Adipocyte (in vitro differentiated cells): ENCODE data around the gene LRP3.

Source experiments
- DNase-seq: peaks from one replicate; pipeline ENCODE4 v3.0.0-alpha.2; 2015; ENCODE audit warnings: low read depth
- H3K27me3 ChIP-seq: replicated peaks from 2 replicates; pipeline ENCODE4 v1.7.0; 2013; ENCODE audit warnings: mild to moderate bottlenecking, low read length, moderate library complexity; ENCODE audit not compliant: control insufficient read depth, insufficient read depth
- H3K36me3 ChIP-seq: 2 replicates; pipeline ENCODE4 v1.7.0; 2013; ENCODE audit warnings: low read length, mild to moderate bottlenecking, moderate library complexity; ENCODE audit not compliant: control insufficient read depth, insufficient read depth, severe bottlenecking
- H3K4me1 ChIP-seq: 2 replicates; pipeline ENCODE4 v1.7.0; 2013; ENCODE audit warnings: mild to moderate bottlenecking, low read length, moderate library complexity; ENCODE audit not compliant: control insufficient read depth, insufficient read depth
- H3K4me3 ChIP-seq: 2 replicates; pipeline ENCODE4 v1.7.0; 2013; ENCODE audit warnings: mild to moderate bottlenecking, low read length, moderate library complexity
- H3K9ac ChIP-seq: 2 replicates; pipeline ENCODE4 v1.7.0; 2013; ENCODE audit warnings: mild to moderate bottlenecking, low read length, moderate library complexity
- H3K9me3 ChIP-seq: 2 replicates; pipeline ENCODE4 v1.7.0; 2013; ENCODE audit warnings: mild to moderate bottlenecking, low read length, moderate library complexity; ENCODE audit not compliant: control insufficient read depth

The LRP3 gene

DNA sequence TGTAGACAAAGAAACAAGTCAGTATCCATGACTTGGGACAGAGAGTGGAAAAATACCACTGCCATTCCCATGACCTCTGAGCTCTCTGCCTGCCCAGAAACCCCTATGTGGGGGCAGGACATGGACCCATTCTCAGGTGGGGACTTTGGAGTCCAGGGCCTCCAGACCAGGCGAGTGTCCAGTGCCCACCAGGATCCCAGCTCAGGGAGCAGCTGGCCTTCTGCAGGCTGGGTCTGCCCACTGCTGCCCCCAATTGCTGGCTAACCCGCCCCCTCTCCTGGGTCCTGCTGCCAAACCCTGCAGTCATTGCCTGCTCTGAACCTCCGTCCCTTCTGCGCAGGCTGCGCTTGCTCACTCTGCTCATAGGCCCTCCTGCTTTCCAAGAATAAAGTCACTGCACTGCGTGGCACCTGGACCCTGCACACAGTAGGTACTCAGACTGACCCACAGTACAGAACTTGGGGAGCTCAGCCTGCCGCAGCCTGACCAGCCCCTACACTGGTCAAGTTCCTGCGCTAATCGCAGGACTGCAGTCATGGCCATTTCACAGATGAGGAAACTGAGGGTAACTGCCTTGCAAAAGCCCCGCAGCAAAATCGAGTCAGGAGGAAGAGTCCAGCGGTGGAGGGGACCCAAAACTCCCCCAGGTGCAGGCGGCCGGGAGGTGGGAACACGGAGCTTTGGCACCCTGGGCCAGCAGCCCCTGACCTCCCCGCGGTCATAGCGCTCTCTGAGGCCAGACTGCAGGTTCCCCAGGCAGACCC lies 30.7 kb downstream of the LRP3 start:
- Histone ChIP-seq H3K9ac (peak overlapping the region; percentile 20), H3K4me1 (no peaks in the 10 kb centered on the region), H3K4me3 (peak overlapping the region; percentile 23), H3K27me3 (peaks cover 42% of the 10 kb centered on the region), H3K36me3 (no peaks in the 10 kb centered on the region), H3K9me3 (peaks cover 25% of the 10 kb centered on the region)
- DNase-seq: no peak

DNA sequence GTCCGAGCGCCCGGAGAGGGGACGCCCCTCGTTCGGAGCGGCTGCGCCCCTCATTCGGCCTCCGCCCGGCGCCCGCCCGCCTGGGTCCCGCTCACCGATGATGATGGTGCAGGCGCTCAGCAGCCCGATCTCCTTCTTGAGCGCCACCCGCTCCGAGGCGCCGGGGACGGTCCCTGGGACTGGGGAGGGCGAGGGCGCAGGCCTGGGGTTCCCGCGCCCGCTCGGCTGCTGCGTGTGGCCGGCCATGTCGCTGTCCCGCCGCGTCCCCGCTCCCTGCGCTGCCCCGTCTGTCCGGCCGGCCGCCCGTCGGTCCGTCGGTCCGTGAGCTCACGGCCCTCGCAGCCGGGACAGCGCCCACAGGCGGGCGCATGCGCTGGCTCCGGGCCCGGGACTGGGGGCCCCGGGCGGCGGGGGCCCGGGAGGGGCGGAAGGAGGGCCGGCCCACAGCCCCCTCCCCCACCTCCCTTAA lies 31.4 kb downstream of the LRP3 start, which contains the start of gene SLC7A10:
Gene SLC7A10, minus strand, starts transcription at position 393 of the 469 bp plus-strand sequence. Its CDS starts 147 bp downstream, at position 246.
- peaks cover 25% of the 10 kb centered on the region for H3K9me3 ChIP-seq
- H3K27me3 ChIP-seq: peaks cover 44% of the 10 kb centered on the region
- H3K4me1 ChIP-seq: no peaks in the 10 kb centered on the region
- H3K4me3 ChIP-seq: peak within 1 kb of the TSS; percentile 23
- peak; percentile 28 for DNase-seq
- peak within 1 kb of the TSS; percentile 20 for H3K9ac ChIP-seq
- no peaks in the 10 kb centered on the region for H3K36me3 ChIP-seq

DNA sequence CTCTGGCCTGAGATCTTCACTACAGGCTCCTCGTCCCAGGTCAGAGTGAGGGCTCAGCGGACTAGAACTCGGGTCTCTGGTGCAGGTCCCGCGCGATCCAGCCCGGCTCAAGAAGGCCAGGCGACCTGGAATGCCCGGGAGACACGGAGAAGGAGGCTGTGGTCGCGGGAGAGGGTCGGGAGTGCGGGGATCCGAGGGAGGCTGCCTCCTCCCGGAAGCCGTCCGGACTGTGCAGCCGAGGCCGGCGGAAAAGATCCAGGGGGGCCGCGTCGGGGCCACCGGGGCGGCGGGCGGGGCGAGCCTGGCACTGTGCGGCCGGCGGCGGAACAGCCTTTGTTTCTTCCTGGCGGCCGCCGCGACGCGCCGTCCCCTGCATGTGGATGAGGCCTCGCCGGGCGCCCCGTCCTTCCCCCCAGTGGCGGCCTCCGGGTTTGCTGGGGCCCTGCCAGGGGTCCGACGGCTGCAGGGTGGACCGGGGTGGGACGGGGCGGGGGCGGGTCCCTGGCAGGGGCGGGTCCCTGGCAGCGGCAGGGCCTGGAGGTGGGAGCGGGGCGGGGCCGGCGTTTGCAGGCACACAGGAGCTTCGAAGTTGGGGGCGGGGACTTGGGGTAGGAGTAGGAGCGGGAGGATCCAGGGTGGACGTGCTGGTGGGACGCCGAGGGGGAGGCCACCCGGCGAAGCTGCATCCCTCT lies 32.6 kb downstream of the LRP3 start:
- no peaks in the 10 kb centered on the region for H3K36me3 ChIP-seq
- DNase-seq: no peak
- no peak overlapping the region for H3K4me3 ChIP-seq
- peaks cover 32% of the 10 kb centered on the region for H3K27me3 ChIP-seq
- peaks cover 11% of the 10 kb centered on the region for H3K4me1 ChIP-seq
- H3K9me3 ChIP-seq: peaks cover 25% of the 10 kb centered on the region
- no peak overlapping the region for H3K9ac ChIP-seq

DNA sequence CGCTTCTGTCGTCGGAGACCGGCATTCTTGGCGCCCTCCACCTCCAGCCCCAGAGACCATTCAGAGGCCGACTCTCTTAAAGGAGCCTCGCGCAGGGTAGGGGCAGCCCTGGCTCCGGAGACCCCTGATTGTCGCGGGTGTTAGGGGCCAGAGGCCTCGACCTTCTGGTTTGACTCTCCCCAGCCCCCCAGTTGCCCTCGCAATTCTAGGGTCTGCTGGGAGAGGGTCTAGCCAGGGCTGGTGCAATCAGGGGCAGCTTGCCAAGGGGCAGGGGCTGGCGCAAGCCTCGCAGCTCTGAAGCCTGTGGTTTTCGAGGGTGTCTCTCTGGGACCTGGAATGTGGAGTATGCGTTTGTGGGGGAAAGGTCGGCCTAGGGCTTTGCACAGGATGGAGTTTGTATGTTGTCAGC lies 33.1 kb downstream of the LRP3 start:
- DNase-seq: no peak
- peaks cover 31% of the 10 kb centered on the region for H3K27me3 ChIP-seq
- H3K4me3 ChIP-seq: no peak overlapping the region

DNA sequence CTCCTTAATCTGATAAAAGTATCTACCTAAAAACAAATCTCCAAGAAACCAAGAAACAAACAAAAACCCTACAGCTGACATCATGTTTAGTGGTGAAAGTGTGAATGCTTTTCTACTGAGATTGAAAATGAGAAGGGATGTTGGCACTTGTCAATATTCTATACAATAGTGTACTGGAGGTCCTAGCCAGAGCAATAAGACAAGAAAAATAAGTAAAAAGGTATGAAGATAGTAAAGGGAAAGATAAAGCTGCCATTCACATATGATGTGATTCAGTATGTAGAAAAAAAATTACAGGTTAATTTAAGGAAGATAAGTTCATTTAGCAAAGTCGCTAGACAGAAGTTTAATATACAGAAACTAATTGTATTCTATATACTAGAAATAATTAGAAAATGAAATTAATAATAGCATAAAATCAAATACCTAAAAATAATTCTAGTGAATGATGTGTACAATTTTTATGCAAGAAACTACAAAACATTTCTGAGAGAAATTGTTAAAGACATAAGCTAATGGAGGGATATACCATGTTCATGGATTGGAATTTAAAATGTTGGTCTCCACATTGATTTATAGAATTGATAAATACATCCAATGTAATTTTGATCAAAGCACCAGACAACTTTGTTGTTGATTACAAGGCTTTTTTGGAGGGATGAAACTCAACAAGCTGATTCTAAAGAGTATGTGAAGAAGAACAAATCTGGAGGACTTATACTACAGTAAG lies 33.9 kb downstream of the LRP3 start:
- H3K4me3 ChIP-seq: no peak overlapping the region
- peaks cover 25% of the 10 kb centered on the region for H3K9me3 ChIP-seq
- peaks cover 15% of the 10 kb centered on the region for H3K4me1 ChIP-seq
- H3K9ac ChIP-seq: no peak overlapping the region
- H3K27me3 ChIP-seq: peaks cover 36% of the 10 kb centered on the region
- H3K36me3 ChIP-seq: no peaks in the 10 kb centered on the region
- no peak for DNase-seq

More for the DNA sequence above, 33.1 kb downstream of the LRP3 start:
- Histone ChIP-seq H3K36me3 (no peaks in the 10 kb centered on the region), H3K9me3 (peaks cover 25% of the 10 kb centered on the region), H3K4me1 (peaks cover 15% of the 10 kb centered on the region), H3K9ac (no peak overlapping the region)

DNA sequence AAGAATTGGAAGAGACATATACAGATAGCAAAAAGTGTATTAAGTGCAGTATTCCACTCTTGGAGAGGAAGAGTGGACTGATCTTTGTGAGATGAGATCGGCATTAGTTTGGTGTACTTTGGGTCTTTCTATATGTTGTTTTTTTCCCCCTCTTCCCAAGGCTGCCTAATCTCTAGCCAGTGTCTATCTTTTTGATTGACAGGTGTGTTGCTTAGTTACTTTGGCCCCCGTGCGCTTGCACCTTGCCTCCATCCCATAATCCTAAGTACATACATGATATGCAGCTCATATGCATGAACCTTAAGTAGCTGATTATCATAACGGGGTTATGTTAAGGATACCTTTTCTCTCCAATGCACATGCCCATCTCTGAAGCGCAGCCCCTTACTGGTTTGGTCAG lies 35.8 kb downstream of the LRP3 start:
- no peak overlapping the region for H3K9ac ChIP-seq
- no peak overlapping the region for H3K4me3 ChIP-seq
- no peak for DNase-seq
- peaks cover 41% of the 10 kb centered on the region for H3K27me3 ChIP-seq
- peaks cover 15% of the 10 kb centered on the region for H3K4me1 ChIP-seq
- H3K9me3 ChIP-seq: peaks cover 25% of the 10 kb centered on the region
- H3K36me3 ChIP-seq: no peaks in the 10 kb centered on the region

DNA sequence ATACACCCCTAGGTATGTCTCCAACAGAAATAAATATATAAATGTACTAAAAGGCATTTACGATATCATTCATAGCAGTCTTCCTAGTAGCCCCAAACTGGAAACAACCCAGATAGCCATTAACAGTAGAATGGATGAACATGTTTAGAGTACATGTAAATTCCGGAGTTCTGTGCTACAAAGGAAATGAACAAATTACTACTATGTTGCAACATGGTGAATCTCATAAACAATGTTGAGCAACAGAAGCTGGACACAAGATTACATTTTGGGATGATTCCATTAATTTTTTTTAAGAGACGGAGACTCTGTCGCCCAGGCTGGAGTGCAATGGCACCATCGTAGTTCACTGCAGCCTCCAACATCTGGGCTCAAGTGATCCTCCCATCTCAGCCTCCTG lies 37.4 kb downstream of the LRP3 start:
- no peak overlapping the region for H3K9ac ChIP-seq
- H3K9me3 ChIP-seq: peaks cover 25% of the 10 kb centered on the region
- peak; percentile 17 for DNase-seq
- peaks cover 32% of the 10 kb centered on the region for H3K27me3 ChIP-seq
- peaks cover 15% of the 10 kb centered on the region for H3K4me1 ChIP-seq
- no peaks in the 10 kb centered on the region for H3K36me3 ChIP-seq
- H3K4me3 ChIP-seq: no peak overlapping the region

DNA sequence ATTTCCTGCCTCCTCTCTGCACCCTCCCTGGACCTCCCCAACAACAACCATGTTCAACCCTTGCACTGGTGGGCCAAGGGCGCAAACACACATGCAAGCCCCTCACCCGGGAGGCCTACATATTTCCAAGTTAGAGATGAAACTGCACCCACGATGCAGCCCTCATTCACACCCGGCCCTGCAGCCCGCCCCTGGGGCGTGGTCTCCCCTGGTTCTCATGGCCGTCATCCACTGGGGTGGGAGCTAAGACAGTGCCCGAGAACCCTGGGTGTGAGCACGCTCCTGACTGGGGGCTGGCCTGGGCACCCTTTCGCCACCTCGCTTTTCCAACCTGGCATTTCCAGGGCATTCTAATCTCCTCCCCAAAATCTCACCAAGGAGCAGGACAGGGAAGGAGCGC lies 38.5 kb downstream of the LRP3 start:
- Histone ChIP-seq H3K36me3 (no peaks in the 10 kb centered on the region), H3K9ac (no peak overlapping the region), H3K9me3 (peaks cover 19% of the 10 kb centered on the region), H3K4me3 (no peak overlapping the region), H3K27me3 (peaks cover 31% of the 10 kb centered on the region), H3K4me1 (peaks cover 15% of the 10 kb centered on the region)
- DNase-seq: no peak

DNA sequence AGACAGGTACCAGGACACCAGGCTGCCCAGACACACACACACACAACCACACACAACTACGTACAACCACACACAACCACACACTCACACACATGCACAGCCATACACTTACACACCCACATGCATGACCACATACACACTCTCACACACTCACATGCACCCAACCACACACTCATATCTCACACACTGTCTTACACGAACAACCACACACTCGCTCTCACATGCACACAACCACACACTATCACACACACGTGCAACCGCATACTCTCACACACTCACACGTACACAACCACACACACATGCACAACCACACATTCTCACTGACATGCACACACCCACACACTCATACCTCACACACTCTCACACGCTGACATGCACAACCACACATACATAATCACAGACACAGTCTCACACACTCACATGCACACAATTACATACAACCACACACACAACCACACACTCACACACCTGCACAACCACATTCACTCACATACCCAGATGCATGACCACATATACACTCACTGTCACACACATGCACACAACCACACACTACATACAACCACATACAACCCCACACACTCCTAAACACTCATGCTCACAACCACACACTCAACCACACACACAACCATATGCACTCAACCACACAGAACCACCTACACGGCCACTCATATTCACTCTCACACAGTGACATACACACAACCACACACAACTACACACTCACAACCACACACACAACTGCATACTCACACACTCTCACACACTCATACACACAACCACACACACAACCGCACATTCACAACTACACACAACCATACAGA lies 39.1 kb downstream of the LRP3 start:
- H3K27me3 ChIP-seq: peaks cover 31% of the 10 kb centered on the region
- no peak for DNase-seq
- H3K9me3 ChIP-seq: peaks cover 13% of the 10 kb centered on the region
- no peak overlapping the region for H3K4me3 ChIP-seq
- no peaks in the 10 kb centered on the region for H3K36me3 ChIP-seq
- peaks cover 15% of the 10 kb centered on the region for H3K4me1 ChIP-seq
- no peak overlapping the region for H3K9ac ChIP-seq

DNA sequence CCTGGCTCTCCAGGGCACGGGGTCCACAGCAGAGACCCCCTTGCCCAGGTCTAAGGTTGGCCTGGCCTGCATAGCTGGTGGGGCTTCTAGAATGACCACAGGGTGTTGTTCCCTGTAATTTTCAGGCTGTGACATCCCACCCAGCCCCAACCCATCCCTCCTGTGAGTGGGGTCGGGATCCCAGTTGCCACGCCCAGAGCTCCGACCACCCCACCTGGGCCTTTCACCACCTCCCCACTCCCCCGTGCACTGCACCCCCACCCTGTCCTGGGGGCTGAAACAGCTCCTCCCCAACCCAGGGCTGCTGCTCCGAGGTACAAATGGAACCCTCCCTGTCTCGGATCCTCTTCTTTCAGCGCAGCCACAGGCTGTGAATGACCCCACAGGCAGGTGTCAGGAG lies 40.0 kb downstream of the LRP3 start:
- Histone ChIP-seq H3K36me3 (no peaks in the 10 kb centered on the region), H3K27me3 (peaks cover 31% of the 10 kb centered on the region), H3K9me3 (peaks cover 5% of the 10 kb centered on the region), H3K4me1 (peaks cover 16% of the 10 kb centered on the region), H3K9ac (no peak overlapping the region), H3K4me3 (no peak overlapping the region)
- DNase-seq: no peak
